Measurements from ENCODE around the gene SALL4. TPM values are rescaled to one million over a fixed set of nuclear protein-coding genes. Genes with fewer than 3 reads are reported as not detected.
"Not testable (repeated sequence)": the region's sequence is repeated elsewhere in the genome, so short reads cannot be mapped to it uniquely, and the experiment has no call there.

SALL4 gene
- total RNA-seq, 2 experiments from 2014 or later: 0.06 to 0.37 TPM

DNA sequence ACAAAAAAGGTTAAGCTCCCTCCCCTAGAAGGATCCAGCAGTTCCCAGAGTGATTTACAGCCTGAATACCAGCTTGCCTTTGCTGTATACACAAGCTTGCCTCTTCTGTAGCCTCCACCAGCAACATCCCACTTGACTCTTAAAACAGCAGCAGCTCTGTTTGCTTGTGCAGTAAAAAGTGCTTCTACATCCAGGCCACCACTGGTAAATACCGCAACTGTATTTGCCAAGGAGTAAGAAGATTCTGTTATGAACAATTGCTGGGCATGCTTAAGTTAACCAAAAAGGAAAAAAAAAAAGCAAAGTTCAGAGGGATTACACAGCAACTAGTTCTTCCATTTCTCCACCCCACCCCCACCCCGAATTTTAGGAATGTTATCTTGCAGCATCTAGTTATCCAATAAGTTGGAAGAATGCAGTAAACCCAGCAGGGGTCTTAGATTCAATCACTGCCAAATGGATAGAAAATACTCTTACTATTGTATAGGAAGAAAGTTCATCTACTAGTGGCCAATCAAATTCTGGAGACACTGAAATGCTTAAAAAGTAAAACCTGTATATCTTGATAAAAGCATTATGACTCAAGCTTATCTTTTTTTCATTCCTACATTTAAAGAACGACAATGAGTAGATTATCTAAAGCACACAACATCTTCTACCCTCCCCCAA lies 4.8 kb downstream of the SALL4 start:
- Mint-ChIP-seq H3K4me1 (peaks cover 8% of the 10 kb centered on the region), H3K4me3 (no peak overlapping the region), H3K9me3 (ENCODE audit: low read depth) (no peaks in the 10 kb centered on the region), H3K27me3 (peaks cover 53% of the 10 kb centered on the region), H3K27ac (no peak overlapping the region), H3K36me3 (no peaks in the 10 kb centered on the region)
- no peak for ATAC-seq
- no peak for DNase-seq
- CTCF ChIA-PET: no interaction called here

DNA sequence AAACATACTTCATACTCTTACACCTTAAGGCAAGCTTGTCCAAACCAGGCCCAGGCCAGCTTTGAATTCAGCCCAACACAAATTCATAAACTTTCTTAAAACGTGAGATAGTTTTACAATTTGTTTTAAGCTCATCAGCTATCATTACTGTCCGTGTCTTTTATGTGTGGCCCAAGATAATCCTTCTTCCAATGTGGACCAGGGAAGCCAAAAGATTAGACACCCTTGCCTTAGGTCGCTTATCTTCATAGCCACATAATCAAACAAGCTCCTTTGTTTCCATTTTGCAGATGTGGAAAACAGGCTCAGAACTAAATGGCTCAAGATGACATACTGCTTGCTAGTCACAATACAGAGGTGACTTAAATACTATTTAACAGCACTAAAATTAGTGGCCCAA lies 6.0 kb downstream of the SALL4 start:
- H3K4me3 Mint-ChIP-seq: no peak overlapping the region
- no peak overlapping the region for H3K27ac Mint-ChIP-seq
- DNase-seq (no peak), ATAC-seq (no peak)
- no peaks in the 10 kb centered on the region for H3K36me3 Mint-ChIP-seq
- H3K9me3 Mint-ChIP-seq (ENCODE audit: low read depth): no peaks in the 10 kb centered on the region
- CTCF ChIA-PET: interaction anchor here (1.4 kb wide), 1 partner anchor 266 kb away, joined by 4 read pairs; no protein-coding TSS in a partner anchor
- peaks cover 8% of the 10 kb centered on the region for H3K4me1 Mint-ChIP-seq
- H3K27me3 Mint-ChIP-seq: peaks cover 44% of the 10 kb centered on the region

DNA sequence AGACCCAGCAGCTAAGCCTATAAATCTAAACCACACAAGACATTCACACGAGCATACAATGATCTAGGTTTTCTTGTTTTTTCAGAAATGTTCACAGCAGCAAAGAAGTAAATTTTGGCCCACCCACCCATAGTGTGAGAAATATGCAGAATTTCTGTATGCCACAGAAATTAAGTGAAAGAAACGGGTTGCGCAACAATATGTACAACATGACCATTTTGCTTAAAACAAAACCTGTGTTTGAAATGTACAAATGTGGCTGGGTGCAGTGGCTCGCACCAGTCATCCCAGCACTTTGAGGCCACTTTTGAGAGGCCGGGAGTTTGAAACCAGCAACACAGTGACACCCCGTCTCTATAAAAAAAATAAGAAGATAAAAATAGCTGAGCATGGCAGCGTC lies 9.4 kb downstream of the SALL4 start:
- Mint-ChIP-seq H3K27ac (no peak overlapping the region), H3K27me3 (peaks cover 14% of the 10 kb centered on the region), H3K4me1 (no peaks in the 10 kb centered on the region), H3K4me3 (no peak overlapping the region), H3K36me3 (no peaks in the 10 kb centered on the region), H3K9me3 (ENCODE audit: low read depth) (no peaks in the 10 kb centered on the region)
- CTCF ChIA-PET: no interaction called here
- ATAC-seq (no peak), DNase-seq (no peak)

DNA sequence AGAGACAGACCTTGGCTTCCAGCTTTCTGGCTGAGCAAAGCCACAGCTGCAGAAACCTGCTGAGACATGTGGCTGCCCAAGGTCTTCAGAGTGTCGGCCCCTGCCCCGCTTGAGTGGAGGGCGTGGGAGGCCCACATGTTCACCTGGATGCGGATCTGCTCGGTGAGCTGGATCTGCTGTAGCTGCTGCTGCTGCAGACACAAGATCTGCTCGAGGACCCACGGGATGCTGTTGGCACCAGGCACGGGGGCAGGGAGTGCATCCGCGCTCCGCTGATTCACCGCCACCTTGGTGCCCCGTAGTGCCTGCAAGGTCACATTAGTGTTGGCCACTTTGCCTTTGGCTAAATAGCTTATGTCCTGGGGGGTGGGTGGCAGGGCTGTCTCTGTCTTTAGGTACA lies 10.7 kb downstream of the SALL4 start:
- CTCF ChIA-PET: interaction anchor here (1.6 kb wide), 1 partner anchor 9 kb away, joined by 3 read pairs; no protein-coding TSS in a partner anchor
- no peaks in the 10 kb centered on the region for H3K9me3 Mint-ChIP-seq (ENCODE audit: low read depth)

DNA sequence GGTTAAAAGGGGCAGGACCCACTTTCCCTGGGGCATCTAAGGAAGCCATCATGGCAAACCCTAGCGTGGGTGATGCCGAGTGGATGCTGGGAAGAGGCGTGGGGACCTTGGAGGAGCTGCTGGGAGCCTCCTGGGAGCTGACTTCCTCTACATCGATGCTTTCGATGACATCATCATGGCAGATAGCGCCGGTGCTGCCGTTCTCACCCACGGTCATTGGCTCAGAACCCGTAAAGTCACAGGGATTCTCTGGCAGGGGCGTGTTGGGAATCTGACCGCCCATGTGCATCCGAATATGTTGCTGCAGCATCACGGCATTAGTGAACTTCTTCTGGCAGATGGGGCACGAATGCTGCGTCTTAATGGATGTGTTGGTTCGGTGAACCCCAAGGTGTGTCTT lies 12.1 kb downstream of the SALL4 start:
- no peak for DNase-seq
- no peaks in the 10 kb centered on the region for H3K4me1 Mint-ChIP-seq
- H3K9me3 Mint-ChIP-seq (ENCODE audit: low read depth): no peaks in the 10 kb centered on the region
- no peaks in the 10 kb centered on the region for H3K36me3 Mint-ChIP-seq
- H3K27me3 Mint-ChIP-seq: no peaks in the 10 kb centered on the region
- no peak overlapping the region for H3K27ac Mint-ChIP-seq
- CTCF ChIA-PET: no interaction called here
- H3K4me3 Mint-ChIP-seq: no peak overlapping the region
- ATAC-seq: no peak

More for the DNA sequence above, 10.7 kb downstream of the SALL4 start:
- H3K4me3 Mint-ChIP-seq: no peak overlapping the region
- ATAC-seq (no peak), DNase-seq (no peak)
- peaks cover 5% of the 10 kb centered on the region for H3K27me3 Mint-ChIP-seq
- H3K36me3 Mint-ChIP-seq: no peaks in the 10 kb centered on the region
- H3K4me1 Mint-ChIP-seq: no peaks in the 10 kb centered on the region
- no peak overlapping the region for H3K27ac Mint-ChIP-seq

DNA sequence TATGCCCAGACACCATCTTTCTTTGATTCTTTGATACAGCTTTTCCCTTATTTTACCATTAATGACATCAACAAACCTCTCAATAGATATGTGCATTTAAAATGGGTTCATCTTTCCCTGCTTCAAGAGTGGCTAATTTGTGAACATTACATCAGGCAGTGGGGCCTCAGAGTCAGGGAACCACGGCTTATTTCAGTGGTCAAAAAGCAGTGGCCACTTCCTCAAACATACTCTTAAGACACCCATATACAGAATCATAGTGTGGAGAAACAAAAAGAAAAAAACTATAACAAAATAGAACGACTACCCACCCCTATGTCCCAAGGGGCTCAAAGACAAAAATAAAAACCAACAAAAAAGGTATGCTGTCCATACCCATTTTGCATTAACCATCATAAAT lies 12.9 kb downstream of the SALL4 start:
- no peaks in the 10 kb centered on the region for H3K9me3 Mint-ChIP-seq (ENCODE audit: low read depth)
- CTCF ChIA-PET: no interaction called here
- H3K36me3 Mint-ChIP-seq: no peaks in the 10 kb centered on the region
- no peak for DNase-seq
- no peaks in the 10 kb centered on the region for H3K27me3 Mint-ChIP-seq
- H3K4me3 Mint-ChIP-seq: no peak overlapping the region
- H3K4me1 Mint-ChIP-seq: no peaks in the 10 kb centered on the region
- no peak for ATAC-seq
- H3K27ac Mint-ChIP-seq: no peak overlapping the region

DNA sequence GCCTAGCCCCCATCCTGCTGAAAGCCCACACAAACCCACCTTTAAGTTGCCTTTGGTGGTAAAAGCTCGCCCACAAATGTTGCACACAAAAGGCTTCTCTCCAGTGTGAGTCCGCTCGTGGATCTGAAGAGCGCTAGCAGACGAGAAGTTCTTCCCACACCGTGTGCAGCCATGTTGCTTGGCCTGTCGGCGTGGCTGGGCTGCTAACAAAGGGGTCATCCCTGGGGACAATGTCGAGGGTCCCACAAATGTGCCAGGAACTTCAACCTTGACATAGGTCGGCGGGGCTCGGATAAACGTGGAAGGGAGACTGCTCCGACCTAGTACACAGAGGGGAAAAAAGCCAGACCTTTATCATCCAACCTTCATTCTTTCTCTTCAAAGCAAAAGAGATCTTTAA lies 13.5 kb downstream of the SALL4 start:
- H3K9me3 Mint-ChIP-seq (ENCODE audit: low read depth): no peaks in the 10 kb centered on the region
- no peak for DNase-seq
- ATAC-seq: no peak
- no peaks in the 10 kb centered on the region for H3K27me3 Mint-ChIP-seq
- no peaks in the 10 kb centered on the region for H3K4me1 Mint-ChIP-seq
- CTCF ChIA-PET: no interaction called here
- H3K36me3 Mint-ChIP-seq: no peaks in the 10 kb centered on the region
- H3K4me3 Mint-ChIP-seq: no peak overlapping the region
- H3K27ac Mint-ChIP-seq: no peak overlapping the region

DNA sequence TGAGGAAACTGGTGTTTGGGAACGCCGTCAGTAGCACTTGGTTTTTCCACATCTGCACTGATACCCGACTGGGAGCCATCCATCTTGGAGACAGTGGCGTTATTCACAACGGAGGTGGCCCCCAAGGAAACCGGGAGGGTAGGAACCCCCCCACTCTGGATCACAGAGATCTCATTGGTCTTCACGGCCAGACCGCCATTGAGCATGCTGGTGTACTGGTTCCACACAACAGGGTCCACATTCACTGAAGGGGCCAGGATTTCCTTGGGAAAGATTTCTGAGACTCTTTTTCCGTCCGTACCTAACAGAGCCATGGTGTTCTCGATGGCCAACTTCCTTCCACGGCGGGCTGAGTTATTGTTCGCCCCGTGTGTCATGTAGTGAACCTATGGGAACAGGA lies 18.0 kb downstream of the SALL4 start:
- no peak for DNase-seq
- CTCF ChIA-PET: interaction anchor here (1.4 kb wide), 1 partner anchor 16 kb away, joined by 3 read pairs; no protein-coding TSS in a partner anchor
- no peaks in the 10 kb centered on the region for H3K4me1 Mint-ChIP-seq
- no peak overlapping the region for H3K27ac Mint-ChIP-seq
- ATAC-seq: no peak
- no peaks in the 10 kb centered on the region for H3K9me3 Mint-ChIP-seq (ENCODE audit: low read depth)
- H3K4me3 Mint-ChIP-seq: no peak overlapping the region
- H3K27me3 Mint-ChIP-seq: peaks cover 5% of the 10 kb centered on the region
- H3K36me3 Mint-ChIP-seq: no peaks in the 10 kb centered on the region

DNA sequence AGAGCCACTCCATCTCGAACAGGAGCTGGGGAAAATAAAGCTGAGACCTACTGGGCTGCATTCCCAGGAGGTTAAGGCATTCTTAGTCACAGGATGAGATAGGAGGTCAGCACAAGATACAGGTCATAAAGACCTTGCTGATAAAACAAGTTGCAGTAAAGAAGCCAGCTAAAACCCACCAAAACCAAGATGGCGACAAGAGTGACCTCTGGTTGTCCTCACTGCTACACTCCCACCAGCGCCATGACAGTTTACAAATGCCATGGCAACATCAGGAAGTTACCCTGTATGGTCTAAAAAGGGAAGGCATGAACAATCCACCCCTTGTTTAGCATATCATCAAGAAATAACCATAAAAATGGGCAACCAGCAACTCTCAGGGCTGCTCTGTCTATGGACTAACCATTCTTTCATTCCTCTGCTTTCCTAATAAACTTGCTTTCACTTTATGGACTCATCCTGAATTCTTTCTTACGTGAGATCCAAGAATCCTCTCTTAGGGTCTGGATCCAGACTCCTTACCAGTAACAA lies 24.0 kb downstream of the SALL4 start:
- H3K9me3 Mint-ChIP-seq (ENCODE audit: low read depth); H3K4me3 Mint-ChIP-seq; H3K36me3 Mint-ChIP-seq; DNase-seq; H3K4me1 Mint-ChIP-seq; CTCF ChIA-PET; ATAC-seq; H3K27me3 Mint-ChIP-seq; H3K27ac Mint-ChIP-seq: not testable (repeated sequence)

DNA sequence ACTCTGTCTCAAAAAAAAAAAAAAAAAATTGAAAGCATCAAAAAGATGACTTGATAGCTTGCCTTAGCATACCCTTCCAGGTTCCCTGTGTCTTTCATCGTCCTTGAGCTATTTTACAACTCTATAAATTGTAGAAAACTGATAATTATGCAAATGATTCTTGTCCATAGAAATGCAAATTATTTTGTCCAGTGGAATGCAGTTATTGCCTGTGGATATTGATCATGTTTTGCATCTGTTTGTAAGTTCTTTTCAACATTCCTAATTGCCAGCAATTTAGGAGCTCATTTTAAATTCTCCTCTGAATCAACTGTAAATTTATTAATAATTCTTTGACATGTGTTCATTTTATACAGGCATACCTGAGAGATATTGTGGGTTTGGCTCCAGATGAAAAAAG lies 27.1 kb downstream of the SALL4 start:
- peaks cover 2% of the 10 kb centered on the region for H3K27me3 Mint-ChIP-seq
- no peaks in the 10 kb centered on the region for H3K36me3 Mint-ChIP-seq
- CTCF ChIA-PET: interaction anchor here (0.6 kb wide), 1 partner anchor 27 kb away, joined by 3 read pairs; no protein-coding TSS in a partner anchor
- no peak overlapping the region for H3K27ac Mint-ChIP-seq
- DNase-seq (no peak), ATAC-seq (no peak)
- H3K9me3 Mint-ChIP-seq (ENCODE audit: low read depth): no peaks in the 10 kb centered on the region
- H3K4me1 Mint-ChIP-seq: no peaks in the 10 kb centered on the region
- H3K4me3 Mint-ChIP-seq: no peak overlapping the region

DNA sequence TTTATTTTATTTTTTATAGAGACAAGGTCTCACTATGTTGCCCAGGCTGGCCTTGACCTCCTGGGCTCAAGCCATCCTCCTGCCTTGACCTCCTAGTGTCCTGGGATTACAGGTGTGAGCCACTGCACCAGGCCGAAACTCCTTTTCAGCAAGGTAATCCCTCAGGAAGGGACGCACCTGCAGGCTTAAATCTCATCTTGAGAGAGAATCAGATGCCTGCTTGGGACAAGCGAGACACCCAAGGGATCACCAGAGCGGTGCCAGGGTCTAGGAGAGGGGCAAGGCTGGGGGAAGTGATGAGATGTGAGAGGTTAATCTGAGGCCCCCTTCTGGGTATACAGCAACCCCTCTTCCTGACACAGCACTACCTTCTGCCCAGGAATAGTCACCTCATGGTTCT lies 30.1 kb downstream of the SALL4 start:
- H3K27ac Mint-ChIP-seq: no peak overlapping the region
- CTCF ChIA-PET: no interaction called here
- DNase-seq: no peak
- no peak overlapping the region for H3K4me3 Mint-ChIP-seq
- no peaks in the 10 kb centered on the region for H3K9me3 Mint-ChIP-seq (ENCODE audit: low read depth)
- peaks cover 7% of the 10 kb centered on the region for H3K4me1 Mint-ChIP-seq
- no peak for ATAC-seq
- H3K36me3 Mint-ChIP-seq: no peaks in the 10 kb centered on the region
- H3K27me3 Mint-ChIP-seq: peaks cover 23% of the 10 kb centered on the region

DNA sequence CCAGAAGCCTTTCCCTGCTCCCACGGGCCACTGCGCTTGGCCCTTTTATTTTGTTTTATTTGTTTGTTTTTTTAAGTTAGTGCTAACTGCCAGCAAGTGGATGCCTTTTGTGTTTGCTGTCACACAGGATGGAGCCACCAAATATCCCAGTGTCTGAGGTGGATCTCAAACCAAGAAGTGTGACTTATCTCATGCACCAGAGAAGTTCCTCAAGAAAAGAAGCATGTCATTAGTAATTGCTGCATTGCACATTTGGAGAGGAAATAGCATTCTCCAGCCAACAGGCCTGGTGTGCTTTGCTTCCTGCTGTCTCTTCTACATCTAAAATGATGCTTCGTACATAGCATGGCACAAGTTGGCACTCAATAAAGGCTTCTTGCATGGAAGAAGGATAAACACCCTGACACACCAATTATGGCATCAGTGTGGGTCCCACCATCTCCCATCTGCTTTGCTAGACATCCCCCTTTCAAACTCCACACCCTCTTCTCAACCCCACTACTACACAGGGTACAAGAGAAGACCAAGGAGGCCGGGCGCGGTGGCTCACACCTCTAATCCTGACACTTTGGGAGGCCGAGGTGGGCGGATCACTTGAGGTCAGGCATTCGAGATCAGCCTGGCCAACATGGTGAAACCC lies 32.2 kb downstream of the SALL4 start:
- Mint-ChIP-seq H3K9me3 (ENCODE audit: low read depth) (no peaks in the 10 kb centered on the region), H3K4me3 (no peak overlapping the region)

DNA sequence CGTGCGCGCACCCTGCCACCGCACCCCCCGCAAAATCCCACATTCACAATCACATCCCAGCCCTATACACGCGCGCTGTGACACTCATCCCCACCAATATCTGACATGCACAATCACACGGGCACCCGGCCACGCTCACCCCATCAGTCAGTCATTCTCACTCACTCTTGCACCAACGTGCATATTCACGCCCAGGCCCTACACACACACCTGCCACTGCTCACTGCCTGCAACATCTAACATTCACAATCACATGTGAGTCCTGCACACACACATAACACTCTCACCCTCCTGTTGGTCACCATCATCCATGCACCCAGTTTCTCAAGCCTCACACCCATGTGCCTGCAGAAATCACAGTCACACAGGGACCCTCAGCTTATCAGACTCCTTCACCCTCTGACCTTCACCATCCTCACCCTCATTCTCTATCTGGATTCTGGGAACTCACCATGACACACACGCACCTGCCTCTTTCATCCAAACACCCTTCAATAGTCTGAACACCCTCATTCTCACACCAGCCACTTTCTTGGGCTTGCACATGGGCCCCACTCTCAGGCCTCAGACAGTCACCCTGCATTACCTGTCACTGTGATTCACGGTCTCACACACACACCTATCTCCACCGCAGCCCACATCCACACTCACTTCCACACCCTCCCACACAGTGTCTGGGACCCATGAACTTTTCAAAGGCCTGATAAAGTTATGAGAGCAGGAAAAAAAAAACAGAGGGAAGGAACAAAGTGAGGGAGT lies 33.4 kb downstream of the SALL4 start:
- peaks cover 7% of the 10 kb centered on the region for H3K4me1 Mint-ChIP-seq
- CTCF ChIA-PET: no interaction called here
- no peaks in the 10 kb centered on the region for H3K36me3 Mint-ChIP-seq
- ATAC-seq: no peak
- H3K27me3 Mint-ChIP-seq: peaks cover 34% of the 10 kb centered on the region
- H3K27ac Mint-ChIP-seq: no peak overlapping the region
- peak overlapping the region; percentile 35 for H3K4me3 Mint-ChIP-seq
- no peak for DNase-seq
- no peaks in the 10 kb centered on the region for H3K9me3 Mint-ChIP-seq (ENCODE audit: low read depth)

More for the DNA sequence above, 32.2 kb downstream of the SALL4 start:
- Mint-ChIP-seq H3K4me1 (peaks cover 7% of the 10 kb centered on the region), H3K27me3 (peaks cover 30% of the 10 kb centered on the region), H3K36me3 (no peaks in the 10 kb centered on the region), H3K27ac (no peak overlapping the region)
- ATAC-seq (no peak), DNase-seq (no peak)
- CTCF ChIA-PET: no interaction called here
